ENCODE data around the gene ACADL. TPM values are rescaled to one million over a fixed set of nuclear protein-coding genes. Genes with fewer than 3 reads are reported as not detected.

The ACADL gene
- total RNA-seq, 4 donors from 2014 or later: 4.2 to 17.3 (median 11.7) TPM

DNA sequence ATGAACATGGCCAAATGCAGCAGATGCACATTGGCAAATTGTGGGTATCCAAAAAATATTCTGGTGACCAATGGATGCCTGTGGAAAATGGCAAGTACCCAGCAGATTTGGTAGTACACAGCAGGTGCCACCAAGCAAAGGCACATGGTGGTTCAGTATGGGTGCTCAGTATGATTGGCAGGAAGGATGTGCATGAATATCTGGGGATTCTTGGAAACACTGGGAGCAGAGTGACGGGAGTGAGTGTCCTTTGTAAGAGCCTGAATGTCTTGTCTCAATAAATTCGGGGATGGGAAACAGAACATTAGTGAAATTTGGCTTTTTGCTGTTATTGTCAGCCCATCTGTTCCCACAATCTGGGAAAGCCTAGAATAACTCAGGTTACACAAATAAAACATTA, 36.8 kb upstream of the ACADL start:
- no peak for ATAC-seq (ENCODE audit: low FRiP score)

DNA sequence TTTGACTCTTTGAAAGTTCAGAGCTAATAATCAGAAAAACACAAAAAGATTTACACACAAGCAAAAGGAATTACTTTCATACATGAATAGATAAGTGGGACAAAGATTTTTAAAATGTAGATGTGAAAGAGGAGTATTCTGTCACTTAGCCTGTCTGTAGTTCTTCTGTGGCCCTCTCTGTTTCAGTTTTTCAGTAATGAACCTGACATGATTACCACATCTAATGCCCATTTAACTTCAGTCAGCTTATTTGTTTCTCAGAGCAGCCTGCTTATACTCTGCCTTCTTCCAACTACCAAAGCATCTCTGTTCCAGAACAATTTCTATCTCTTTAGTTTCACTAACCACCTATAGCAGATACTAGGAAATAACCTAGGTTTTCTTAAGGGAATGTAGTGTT, 34.4 kb upstream of the ACADL start:
- ATAC-seq (ENCODE audit: low FRiP score): no peak
- TF ChIP-seq, protein P1, sequence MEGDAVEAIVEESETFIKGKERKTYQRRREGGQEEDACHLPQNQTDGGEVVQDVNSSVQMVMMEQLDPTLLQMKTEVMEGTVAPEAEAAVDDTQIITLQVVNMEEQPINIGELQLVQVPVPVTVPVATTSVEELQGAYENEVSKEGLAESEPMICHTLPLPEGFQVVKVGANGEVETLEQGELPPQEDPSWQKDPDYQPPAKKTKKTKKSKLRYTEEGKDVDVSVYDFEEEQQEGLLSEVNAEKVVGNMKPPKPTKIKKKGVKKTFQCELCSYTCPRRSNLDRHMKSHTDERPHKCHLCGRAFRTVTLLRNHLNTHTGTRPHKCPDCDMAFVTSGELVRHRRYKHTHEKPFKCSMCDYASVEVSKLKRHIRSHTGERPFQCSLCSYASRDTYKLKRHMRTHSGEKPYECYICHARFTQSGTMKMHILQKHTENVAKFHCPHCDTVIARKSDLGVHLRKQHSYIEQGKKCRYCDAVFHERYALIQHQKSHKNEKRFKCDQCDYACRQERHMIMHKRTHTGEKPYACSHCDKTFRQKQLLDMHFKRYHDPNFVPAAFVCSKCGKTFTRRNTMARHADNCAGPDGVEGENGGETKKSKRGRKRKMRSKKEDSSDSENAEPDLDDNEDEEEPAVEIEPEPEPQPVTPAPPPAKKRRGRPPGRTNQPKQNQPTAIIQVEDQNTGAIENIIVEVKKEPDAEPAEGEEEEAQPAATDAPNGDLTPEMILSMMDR (IDR thresholded peaks at IDR 0.05): no peak
- no peak for DNase-seq (ENCODE audit: low spot score)

More for the DNA sequence above, 36.8 kb upstream of the ACADL start:
- DNase-seq (ENCODE audit: low spot score): no peak
- TF ChIP-seq, protein P1 (IDR thresholded peaks at IDR 0.05): no peak

- TF ChIP-seq, protein P1 (IDR thresholded peaks at IDR 0.05): no peak
- DNase-seq (ENCODE audit: low spot score) (no peak), ATAC-seq (ENCODE audit: low FRiP score) (no peak)
Observed at GRCh38 chr2:210252699-210253606, 27.7 kb upstream of the ACADL start.

DNA sequence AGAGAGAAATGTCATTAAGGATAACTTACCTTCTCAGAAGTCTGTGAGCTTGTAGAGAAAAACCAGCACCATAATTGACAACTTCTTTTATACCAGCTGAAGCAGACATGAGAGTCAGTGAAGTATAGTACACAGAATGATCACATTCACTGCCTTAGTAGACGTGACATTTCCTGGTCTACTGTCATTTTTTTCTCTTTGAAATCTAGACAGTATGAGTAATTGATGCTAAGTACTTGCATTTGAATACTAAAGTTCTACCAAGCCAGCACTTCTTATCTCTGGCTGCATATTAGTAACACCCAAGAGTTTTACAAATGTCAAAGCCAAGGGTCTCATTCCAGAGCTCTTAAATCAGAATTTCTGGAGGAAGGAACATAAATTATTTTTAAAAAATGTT, 25.4 kb upstream of the ACADL start:
- ATAC-seq (ENCODE audit: low FRiP score) (no peak), DNase-seq (ENCODE audit: low spot score) (no peak)
- TF ChIP-seq, protein P1 (IDR thresholded peaks at IDR 0.05): no peak

- TF ChIP-seq, protein P1 (IDR thresholded peaks at IDR 0.05): no peak
- ATAC-seq (ENCODE audit: low FRiP score) (no peak), DNase-seq (ENCODE audit: low spot score) (no peak)
Observed at GRCh38 chr2:210233487-210233886, 8.2 kb upstream of the ACADL start.

- TF ChIP-seq, protein P1 (IDR thresholded peaks at IDR 0.05): no peak
- DNase-seq (ENCODE audit: low spot score) (no peak), ATAC-seq (ENCODE audit: low FRiP score) (no peak)
Observed at GRCh38 chr2:210230984-210231383, 5.7 kb upstream of the ACADL start.

- TF ChIP-seq, protein P1 (IDR thresholded peaks at IDR 0.05): no peak
- no peak for ATAC-seq (ENCODE audit: low FRiP score)
- DNase-seq (ENCODE audit: low spot score): no peak
Observed at GRCh38 chr2:210230518-210230917, 5.3 kb upstream of the ACADL start.
